Measurements from ENCODE around the gene ANXA4. TPM values are rescaled to one million over a fixed set of nuclear protein-coding genes. Genes with fewer than 3 reads are reported as not detected.
"Not testable (repeated sequence)": the region's sequence is repeated elsewhere in the genome, so short reads cannot be mapped to it uniquely, and the experiment has no call there.

Gene ANXA4
- total RNA-seq, 1 experiment from 2014 or later: 19.8 TPM

- DNase-seq (ENCODE audit: low spot score): no peak
Measured at GRCh38 chr2:69720404-69720803, 21.5 kb upstream of the ANXA4 start.

- no peak for DNase-seq (ENCODE audit: low spot score)
Measured at GRCh38 chr2:69721022-69721421, 20.9 kb upstream of the ANXA4 start.

GRCh38 chr2:69723791-69724190, 18.1 kb upstream of the ANXA4 start:
- DNase-seq (ENCODE audit: low spot score): no peak

DNA sequence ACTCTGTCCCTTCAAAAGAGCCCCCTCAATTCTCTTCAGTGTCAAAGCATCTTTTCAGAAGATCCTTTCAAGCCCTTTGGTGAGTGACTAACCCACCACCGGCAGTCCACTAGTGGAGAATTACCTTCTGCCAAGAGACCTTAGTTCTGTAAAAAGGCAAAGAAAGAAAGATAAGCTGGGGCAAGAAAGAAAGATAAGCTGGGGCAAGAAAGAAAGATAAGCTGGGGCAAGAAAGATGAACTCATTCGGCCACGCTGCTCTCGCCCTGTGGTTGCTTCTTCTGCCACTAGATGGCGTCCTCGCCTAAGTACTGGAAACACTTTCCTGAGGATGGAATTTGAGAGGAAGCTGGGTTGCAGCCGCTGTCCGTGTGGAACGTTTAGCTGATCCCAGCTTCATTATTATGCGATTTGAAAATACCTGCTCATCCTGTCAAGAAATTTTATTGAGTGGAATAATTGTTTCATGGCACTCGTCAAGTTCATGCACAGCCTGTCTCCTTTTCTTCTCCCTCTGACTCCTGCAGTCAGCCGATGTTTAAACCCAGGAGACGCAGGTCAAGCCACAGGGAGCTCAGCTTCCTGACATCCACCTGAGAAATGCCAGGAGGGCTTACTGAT, 17.3 kb upstream of the ANXA4 start:
- DNase-seq (ENCODE audit: low spot score): peak; percentile 76

GRCh38 chr2:69725706-69726360, 16.1 kb upstream of the ANXA4 start:
- no peak for DNase-seq (ENCODE audit: low spot score)

GRCh38 chr2:69729266-69729665, 12.7 kb upstream of the ANXA4 start:
- no peak for DNase-seq (ENCODE audit: low spot score)

DNA sequence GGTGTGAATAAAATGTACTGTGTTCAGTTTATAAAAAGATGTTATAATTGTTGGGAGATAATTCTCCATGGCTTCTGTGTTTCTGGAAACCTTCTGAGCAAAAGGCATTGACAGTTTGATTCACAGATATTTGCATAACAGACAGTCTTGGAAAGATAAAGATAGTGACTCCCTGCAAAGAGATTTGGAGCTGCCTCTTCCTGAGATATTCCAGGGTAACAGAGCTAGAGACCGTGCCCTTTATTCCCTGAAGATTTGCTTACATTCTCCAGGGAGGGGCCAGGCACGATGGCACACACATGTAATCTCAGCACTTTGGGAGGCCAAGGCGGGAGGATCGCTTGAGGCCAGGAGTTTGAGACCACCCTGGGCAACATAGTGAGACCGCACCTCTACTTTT, 12.2 kb upstream of the ANXA4 start:
- no peak for DNase-seq (ENCODE audit: low spot score)

- no peak for DNase-seq (ENCODE audit: low spot score)
Measured at GRCh38 chr2:69731147-69731970, 10.6 kb upstream of the ANXA4 start.

- no peak for DNase-seq (ENCODE audit: low spot score)
Measured at GRCh38 chr2:69733342-69734034, 8.4 kb upstream of the ANXA4 start.

DNA sequence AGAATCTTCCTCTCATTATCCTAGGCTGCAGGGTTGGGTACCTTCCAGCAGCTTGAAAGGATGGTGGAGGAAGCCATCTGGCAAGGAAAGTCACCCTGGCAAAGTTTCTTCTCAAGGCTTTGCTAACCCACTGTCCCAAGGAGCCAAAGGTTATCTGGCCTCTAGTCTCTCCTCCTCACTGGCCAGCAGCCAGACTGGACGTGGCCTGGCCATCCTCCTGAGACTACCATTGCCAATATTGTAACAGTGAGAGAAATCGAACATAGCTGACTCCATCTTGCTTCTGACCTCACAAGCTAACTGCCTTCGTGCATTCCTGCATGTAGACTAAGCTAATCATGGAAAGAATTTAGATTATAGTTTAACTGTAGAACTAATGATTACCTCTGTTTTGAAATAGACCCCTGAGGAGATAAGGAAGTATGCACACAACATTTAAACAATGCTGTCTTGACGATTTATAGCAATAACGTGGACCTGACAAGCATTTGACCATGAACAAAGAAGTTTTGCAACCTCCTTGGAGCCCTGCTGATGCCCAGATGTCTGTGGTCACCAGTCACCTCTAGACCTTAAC, 7.8 kb upstream of the ANXA4 start:
- DNase-seq (ENCODE audit: low spot score): no peak

DNA sequence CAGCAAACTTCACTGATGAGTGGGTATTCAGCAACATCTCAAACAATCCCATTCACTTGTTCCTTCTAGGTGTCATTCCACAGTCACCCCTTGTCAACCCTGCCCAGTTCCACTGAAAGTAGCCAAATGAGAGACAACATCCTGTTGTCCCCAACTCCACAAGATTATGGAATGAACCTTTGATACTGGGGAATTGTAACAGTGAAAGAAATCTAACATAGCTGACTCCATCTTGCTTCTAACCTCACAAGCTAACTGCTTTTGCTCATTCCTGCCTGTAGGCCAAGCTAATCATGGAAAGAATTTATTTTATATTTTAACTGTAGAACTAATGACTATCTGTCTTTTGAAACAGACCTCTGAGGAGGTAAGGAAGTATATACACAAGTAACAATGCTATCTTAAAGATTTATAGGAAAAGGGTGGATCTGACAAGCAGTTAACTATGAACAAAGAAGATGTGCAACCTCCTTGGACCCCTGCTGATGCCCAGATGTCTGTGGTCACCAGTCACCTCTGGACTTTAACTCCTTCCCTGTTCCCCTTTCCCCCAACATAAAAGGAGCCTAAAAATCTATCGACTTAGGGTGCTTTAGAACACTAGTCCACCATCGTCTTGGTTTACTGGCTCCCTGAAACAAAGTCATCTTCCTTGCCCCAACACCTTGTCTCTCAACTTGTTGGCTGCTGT, 6.9 kb upstream of the ANXA4 start:
- no peak for DNase-seq (ENCODE audit: low spot score)

- no peak for DNase-seq (ENCODE audit: low spot score)
Measured at GRCh38 chr2:69735686-69736085, 6.2 kb upstream of the ANXA4 start.

DNA sequence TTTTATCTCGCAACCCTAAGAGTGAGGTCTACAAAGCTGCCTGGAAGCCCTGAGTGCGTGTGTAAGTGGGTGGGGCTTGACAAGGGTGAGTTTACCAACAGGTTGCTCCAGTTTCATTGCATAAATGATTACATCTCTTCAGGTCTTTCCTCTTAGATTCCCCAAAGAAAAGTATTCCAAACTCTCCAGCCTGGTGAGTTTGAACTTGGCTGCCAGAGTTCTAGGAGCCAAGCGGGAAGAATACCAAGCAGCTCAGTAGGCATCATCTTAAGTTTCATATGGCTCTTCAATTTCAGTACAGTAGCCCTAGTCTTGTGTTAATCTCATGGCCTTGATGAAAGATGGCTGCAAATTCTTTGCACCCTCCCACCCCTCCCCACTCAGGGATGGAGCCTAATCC, 3.8 kb upstream of the ANXA4 start:
- not testable (repeated sequence) for DNase-seq (ENCODE audit: low spot score)

DNA sequence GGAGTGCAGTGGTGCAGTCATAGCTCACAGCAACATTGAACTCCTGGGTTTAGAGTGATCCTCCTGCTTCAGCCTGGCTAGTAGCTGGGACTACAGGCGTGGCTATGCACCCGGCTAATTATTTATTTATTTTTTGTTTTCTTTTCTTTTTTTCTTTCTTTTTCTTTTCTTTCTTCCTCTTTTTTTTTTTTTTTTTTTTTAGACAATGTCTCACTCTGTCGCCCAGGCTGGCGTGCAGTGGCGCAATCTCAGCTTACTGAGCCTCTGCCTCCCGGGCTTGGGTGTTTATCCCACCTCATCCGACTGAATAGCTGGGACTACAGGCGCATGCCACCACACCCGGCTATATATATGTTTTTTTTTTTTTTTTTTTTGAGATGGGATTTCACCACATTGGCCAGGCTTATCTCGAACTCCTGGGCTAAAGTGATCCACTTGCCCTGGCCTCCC, 1.4 kb upstream of the ANXA4 start:
- peak; percentile 59 for DNase-seq (ENCODE audit: low spot score)

DNA sequence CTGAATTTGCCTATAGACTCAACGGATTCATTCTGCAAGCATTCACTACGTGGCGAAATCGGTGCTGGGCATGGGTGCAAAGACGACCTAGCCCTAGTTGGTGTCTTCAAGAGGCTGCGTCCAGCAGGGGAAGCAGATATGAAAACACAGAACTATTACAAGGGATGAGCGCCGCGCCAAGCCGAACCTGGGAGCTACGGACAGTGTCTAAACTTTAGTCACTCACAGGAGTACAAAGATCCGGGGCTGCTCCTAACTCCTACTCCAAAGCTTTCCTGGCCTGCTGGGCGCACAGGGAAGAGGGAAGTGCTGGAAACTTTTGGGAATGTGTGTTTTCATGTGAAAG, 732 bp upstream of the ANXA4 start:
- DNase-seq (ENCODE audit: low spot score): peak; percentile 29

GRCh38 chr2:69742322-69742952, 503 bp downstream of the ANXA4 start:
- DNase-seq (ENCODE audit: low spot score): no peak

GRCh38 chr2:69743847-69744264, 1.9 kb downstream of the ANXA4 start:
- no peak for DNase-seq (ENCODE audit: low spot score)

DNA sequence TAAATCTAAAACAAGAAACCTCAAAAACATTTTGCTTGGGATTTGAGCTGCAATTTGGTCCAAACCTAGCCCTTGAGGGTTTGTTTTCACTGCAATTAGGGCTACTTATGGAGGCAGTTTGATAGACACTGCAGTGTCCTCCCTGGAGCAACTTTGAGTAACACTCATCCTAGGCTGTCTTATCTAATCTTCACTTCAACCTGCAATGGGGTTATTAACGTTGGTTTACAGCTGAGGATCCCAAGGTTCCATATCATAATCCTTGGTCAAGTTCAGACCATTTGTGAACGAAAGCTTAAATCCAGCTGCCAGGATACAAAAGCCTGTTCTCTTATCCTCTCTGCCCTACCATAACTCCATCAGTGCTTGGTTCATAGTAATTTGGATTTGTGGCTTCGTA, 2.5 kb downstream of the ANXA4 start:
- no peak for DNase-seq (ENCODE audit: low spot score)

DNA sequence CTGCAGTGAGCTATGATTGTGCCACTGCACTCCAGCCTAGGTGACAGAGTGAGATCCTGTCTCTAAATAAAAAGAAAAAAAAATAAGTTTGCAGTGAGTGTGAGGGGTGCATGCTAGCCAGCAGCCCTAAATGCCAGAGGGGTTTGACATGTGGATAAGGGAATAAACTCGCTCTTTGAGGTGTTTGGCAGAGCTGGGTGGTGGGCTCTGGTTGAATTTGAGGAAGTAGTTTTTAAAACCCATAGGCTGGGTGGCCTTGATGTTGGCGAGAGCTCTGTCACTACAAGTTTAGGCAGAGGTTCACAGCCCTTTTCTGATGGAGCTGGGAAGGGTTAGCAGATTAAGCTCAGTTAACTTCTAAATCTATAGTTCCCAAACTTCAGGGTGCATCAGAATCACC, 3.1 kb downstream of the ANXA4 start:
- no peak for DNase-seq (ENCODE audit: low spot score)

- DNase-seq (ENCODE audit: low spot score): no peak
Measured at GRCh38 chr2:69750246-69750645, 8.3 kb downstream of the ANXA4 start.

All from H4 (cell line).